ENCODE results near the gene LSAMP.

The LSAMP gene

GRCh38 chr3:116135457-116136085 lies 309.7 kb downstream of the LSAMP start:
- DNase-seq (ENCODE audit: low spot score in 2 of 2), result no peak
- H3K27ac Mint-ChIP-seq, result no peak overlapping the region
- no peak overlapping the region for H3K4me3 Mint-ChIP-seq
- no peaks in the 10 kb centered on the region for H3K4me1 Mint-ChIP-seq
- H3K9me3 Mint-ChIP-seq, result peaks cover 6% of the 10 kb centered on the region
- H3K36me3 Mint-ChIP-seq, result no peaks in the 10 kb centered on the region
- ATAC-seq, result no peak

- H3K27ac Mint-ChIP-seq, result no peak overlapping the region
- ATAC-seq (no peak), DNase-seq (ENCODE audit: low spot score in 2 of 2) (no peak)
- no peaks in the 10 kb centered on the region for H3K36me3 Mint-ChIP-seq
- H3K4me3 Mint-ChIP-seq, result no peak overlapping the region
- H3K9me3 Mint-ChIP-seq, result peaks cover 4% of the 10 kb centered on the region
- H3K4me1 Mint-ChIP-seq, result no peaks in the 10 kb centered on the region
Observed at GRCh38 chr3:116129187-116129946, 315.9 kb downstream of the LSAMP start.

- no peaks in the 10 kb centered on the region for H3K4me1 Mint-ChIP-seq
- ATAC-seq, result no peak
- no peaks in the 10 kb centered on the region for H3K36me3 Mint-ChIP-seq
- H3K4me3 Mint-ChIP-seq, result no peak overlapping the region
- no peak for DNase-seq (ENCODE audit: low spot score in 2 of 2)
- no peak overlapping the region for H3K27ac Mint-ChIP-seq
- H3K9me3 Mint-ChIP-seq, result peaks cover 3% of the 10 kb centered on the region
Observed at GRCh38 chr3:116127464-116127863, 317.8 kb downstream of the LSAMP start.

GRCh38 chr3:116124166-116124565 lies 321.1 kb downstream of the LSAMP start:
- Mint-ChIP-seq H3K36me3 (no peaks in the 10 kb centered on the region), H3K4me3 (no peak overlapping the region), H3K4me1 (no peaks in the 10 kb centered on the region), H3K9me3 (peaks cover 3% of the 10 kb centered on the region), H3K27ac (no peak overlapping the region)
- ATAC-seq (no peak), DNase-seq (ENCODE audit: low spot score in 2 of 2) (no peak)

- DNase-seq (ENCODE audit: low spot score in 2 of 2) (no peak), ATAC-seq (no peak)
- peaks cover 4% of the 10 kb centered on the region for H3K9me3 Mint-ChIP-seq
- no peaks in the 10 kb centered on the region for H3K4me1 Mint-ChIP-seq
- H3K36me3 Mint-ChIP-seq, result no peaks in the 10 kb centered on the region
- no peak overlapping the region for H3K27ac Mint-ChIP-seq
- no peak overlapping the region for H3K4me3 Mint-ChIP-seq
Observed at GRCh38 chr3:116118475-116119169, 326.7 kb downstream of the LSAMP start.

GRCh38 chr3:116114586-116114985 lies 330.7 kb downstream of the LSAMP start:
- DNase-seq (ENCODE audit: low spot score in 2 of 2) (no peak), ATAC-seq (no peak)
- no peak overlapping the region for H3K27ac Mint-ChIP-seq
- no peaks in the 10 kb centered on the region for H3K36me3 Mint-ChIP-seq
- no peak overlapping the region for H3K4me3 Mint-ChIP-seq
- H3K4me1 Mint-ChIP-seq, result no peaks in the 10 kb centered on the region
- peaks cover 11% of the 10 kb centered on the region for H3K9me3 Mint-ChIP-seq

GRCh38 chr3:116112696-116113095 lies 332.6 kb downstream of the LSAMP start:
- Mint-ChIP-seq H3K9me3 (peaks cover 14% of the 10 kb centered on the region), H3K36me3 (no peaks in the 10 kb centered on the region), H3K27ac (no peak overlapping the region), H3K4me1 (no peaks in the 10 kb centered on the region), H3K4me3 (no peak overlapping the region)
- no peak for ATAC-seq
- DNase-seq (ENCODE audit: low spot score in 2 of 2), result no peak

- DNase-seq (ENCODE audit: low spot score in 2 of 2) (no peak), ATAC-seq (no peak)
- H3K36me3 Mint-ChIP-seq, result no peaks in the 10 kb centered on the region
- H3K4me1 Mint-ChIP-seq, result no peaks in the 10 kb centered on the region
- H3K9me3 Mint-ChIP-seq, result peaks cover 14% of the 10 kb centered on the region
- no peak overlapping the region for H3K27ac Mint-ChIP-seq
- no peak overlapping the region for H3K4me3 Mint-ChIP-seq
Observed at GRCh38 chr3:116111765-116112164, 333.5 kb downstream of the LSAMP start.

GRCh38 chr3:116103868-116104530 lies 341.3 kb downstream of the LSAMP start:
- ATAC-seq, result no peak
- no peak overlapping the region for H3K4me3 Mint-ChIP-seq
- H3K27ac Mint-ChIP-seq, result no peak overlapping the region
- H3K4me1 Mint-ChIP-seq, result no peaks in the 10 kb centered on the region
- DNase-seq (ENCODE audit: low spot score in 2 of 2), result no peak
- no peaks in the 10 kb centered on the region for H3K36me3 Mint-ChIP-seq
- H3K9me3 Mint-ChIP-seq, result peaks cover 7% of the 10 kb centered on the region

GRCh38 chr3:116102037-116102436 lies 343.2 kb downstream of the LSAMP start:
- Mint-ChIP-seq H3K9me3 (peaks cover 9% of the 10 kb centered on the region), H3K4me3 (no peak overlapping the region), H3K36me3 (no peaks in the 10 kb centered on the region), H3K27ac (no peak overlapping the region), H3K4me1 (no peaks in the 10 kb centered on the region)
- ATAC-seq (no peak), DNase-seq (ENCODE audit: low spot score in 2 of 2) (no peak)

- Mint-ChIP-seq H3K36me3 (no peaks in the 10 kb centered on the region), H3K9me3 (peaks cover 9% of the 10 kb centered on the region), H3K4me3 (no peak overlapping the region), H3K27ac (no peak overlapping the region), H3K4me1 (no peaks in the 10 kb centered on the region)
- DNase-seq (ENCODE audit: low spot score in 2 of 2), result no peak
- no peak for ATAC-seq
Observed at GRCh38 chr3:116097226-116097625, 348.1 kb downstream of the LSAMP start.

GRCh38 chr3:116096631-116097030 lies 348.7 kb downstream of the LSAMP start:
- Mint-ChIP-seq H3K9me3 (peaks cover 12% of the 10 kb centered on the region), H3K27ac (no peak overlapping the region), H3K36me3 (no peaks in the 10 kb centered on the region), H3K4me1 (no peaks in the 10 kb centered on the region), H3K4me3 (no peak overlapping the region)
- DNase-seq (ENCODE audit: low spot score in 2 of 2), result no peak
- ATAC-seq, result no peak

GRCh38 chr3:116093374-116093773 lies 351.9 kb downstream of the LSAMP start:
- Mint-ChIP-seq H3K4me1 (no peaks in the 10 kb centered on the region), H3K9me3 (peaks cover 8% of the 10 kb centered on the region), H3K27ac (no peak overlapping the region), H3K36me3 (no peaks in the 10 kb centered on the region), H3K4me3 (no peak overlapping the region)
- ATAC-seq (no peak), DNase-seq (ENCODE audit: low spot score in 2 of 2) (no peak)

- peaks cover 8% of the 10 kb centered on the region for H3K9me3 Mint-ChIP-seq
- H3K36me3 Mint-ChIP-seq, result no peaks in the 10 kb centered on the region
- no peaks in the 10 kb centered on the region for H3K4me1 Mint-ChIP-seq
- no peak overlapping the region for H3K27ac Mint-ChIP-seq
- DNase-seq (ENCODE audit: low spot score in 2 of 2), result no peak
- ATAC-seq, result no peak
- no peak overlapping the region for H3K4me3 Mint-ChIP-seq
Observed at GRCh38 chr3:116087426-116087825, 357.9 kb downstream of the LSAMP start.

GRCh38 chr3:116084999-116085791 lies 360.1 kb downstream of the LSAMP start:
- ATAC-seq (no peak), DNase-seq (ENCODE audit: low spot score in 2 of 2) (no peak)
- Mint-ChIP-seq H3K9me3 (peaks cover 2% of the 10 kb centered on the region), H3K36me3 (no peaks in the 10 kb centered on the region), H3K4me1 (no peaks in the 10 kb centered on the region), H3K4me3 (no peak overlapping the region), H3K27ac (no peak overlapping the region)
